Measurements from ENCODE around the gene RAB3GAP1.

The RAB3GAP1 gene

GRCh38 chr2:135186054-135186453 is 134.0 kb downstream of the RAB3GAP1 start:
- in situ Hi-C loops (cut with MboI; ENCODE audit: low pct_unique_long_range_greater_than_20kb, low sequenced_read_pairs), result no loop called here
- no peak for DNase-seq

GRCh38 chr2:135187270-135187669 is 135.2 kb downstream of the RAB3GAP1 start:
- no peak for DNase-seq
- in situ Hi-C loops (cut with MboI; ENCODE audit: low pct_unique_long_range_greater_than_20kb, low sequenced_read_pairs), result no loop called here

GRCh38 chr2:135189148-135189547 is 137.1 kb downstream of the RAB3GAP1 start:
- in situ Hi-C loops (cut with MboI; ENCODE audit: low pct_unique_long_range_greater_than_20kb, low sequenced_read_pairs), result no loop called here
- no peak for DNase-seq

GRCh38 chr2:135190799-135191198 is 138.7 kb downstream of the RAB3GAP1 start:
- in situ Hi-C loops (cut with MboI; ENCODE audit: low pct_unique_long_range_greater_than_20kb, low sequenced_read_pairs), result no loop called here
- no peak for DNase-seq

GRCh38 chr2:135198481-135198880 is 146.4 kb downstream of the RAB3GAP1 start:
- in situ Hi-C loops (cut with MboI; ENCODE audit: low pct_unique_long_range_greater_than_20kb, low sequenced_read_pairs), result no loop called here
- DNase-seq, result no peak

- no peak for DNase-seq
These were observed 150.7 kb downstream of the RAB3GAP1 start for GRCh38 chr2:135202751-135203150.

GRCh38 chr2:135203944-135204343 is 151.9 kb downstream of the RAB3GAP1 start:
- in situ Hi-C loops (cut with MboI; ENCODE audit: low pct_unique_long_range_greater_than_20kb, low sequenced_read_pairs), result no loop called here
- no peak for DNase-seq

More at GRCh38 chr2:135202751-135203150, 150.7 kb downstream of the RAB3GAP1 start:
- in situ Hi-C loops (cut with MboI; ENCODE audit: low pct_unique_long_range_greater_than_20kb, low sequenced_read_pairs), result no loop called here

GRCh38 chr2:135208016-135208415 is 155.9 kb downstream of the RAB3GAP1 start:
- in situ Hi-C loops (cut with MboI; ENCODE audit: low pct_unique_long_range_greater_than_20kb, low sequenced_read_pairs), result no loop called here
- DNase-seq, result no peak

GRCh38 chr2:135212757-135213156 is 160.7 kb downstream of the RAB3GAP1 start:
- no peak for DNase-seq
- in situ Hi-C loops (cut with MboI; ENCODE audit: low pct_unique_long_range_greater_than_20kb, low sequenced_read_pairs), result no loop called here

- in situ Hi-C loops (cut with MboI; ENCODE audit: low pct_unique_long_range_greater_than_20kb, low sequenced_read_pairs), result no loop called here
These were observed 166.3 kb downstream of the RAB3GAP1 start for GRCh38 chr2:135218426-135218825.

GRCh38 chr2:135219226-135219625 is 167.1 kb downstream of the RAB3GAP1 start:
- in situ Hi-C loops (cut with MboI; ENCODE audit: low pct_unique_long_range_greater_than_20kb, low sequenced_read_pairs), result no loop called here
- no peak for DNase-seq

More at GRCh38 chr2:135218426-135218825, 166.3 kb downstream of the RAB3GAP1 start:
- DNase-seq, result no peak
